Psoas muscle (tissue), 8 donors: Measurements from ENCODE around the gene LDOC1. TPM values are rescaled to one million over a fixed set of nuclear protein-coding genes. Genes with fewer than 3 reads are reported as not detected.
A peak's percentile ranks its signal among the peaks of the same experiment; 100 is the strongest.

Experiments
- ATAC-seq, 4 donors: fragments of 200-7000 bp; cut with Tn5 transposase; one replicate each; pipeline ENCODE4 v1.9.1; 2020; ENCODE audit warnings: moderate library complexity in 3 of 4, mild to moderate bottlenecking in 2 of 4
- DNase-seq, 2 donors: peaks; one replicate each; pipeline ENCODE4 v3.0.0-alpha.2; 2020
- H3K27ac ChIP-seq: fragments of 200-600 bp; one replicate; pipeline ENCODE4 v1.8.0; 2022
- H3K27me3 ChIP-seq, 3 donors: fragments of 200-600 bp in 1 of 3; one replicate each; pipeline versions ENCODE4 v1.6.1 to v1.8.0; 2013 to 2022; ENCODE audit warnings: low read length in 2 of 3, mild to moderate bottlenecking in 2 of 3, moderate library complexity in 1 of 3; ENCODE audit not compliant: insufficient read depth in 3 of 3
- H3K36me3 ChIP-seq, 2 donors: fragments of 200-600 bp in 1 of 2; one replicate each; pipeline versions ENCODE4 v1.6.1 to v1.8.0; 2013 to 2022; ENCODE audit warnings: low read depth in 1 of 2, mild to moderate bottlenecking in 1 of 2, moderate library complexity in 1 of 2; ENCODE audit not compliant: insufficient read depth in 1 of 2
- H3K4me1 ChIP-seq: fragments of 200-600 bp; one replicate; pipeline ENCODE4 v1.8.0; 2022
- H3K4me3 ChIP-seq: fragments of 200-600 bp; one replicate; pipeline ENCODE4 v1.8.0; 2022; ENCODE audit warnings: mild to moderate bottlenecking
- H3K9me3 ChIP-seq: fragments of 200-600 bp; one replicate; pipeline ENCODE4 v1.8.0; 2022
- CTCF ChIP-seq: fragments of 200-600 bp; IDR thresholded peaks from one replicate; pipeline ENCODE4 v1.8.0; 2022; ENCODE audit warnings: antibody characterized with exemption
- WGBS, 3 donors: extraction: QIAGEN DNeasy Blood & Tissue Kit; methylation state at CpG; one replicate each; pipeline versions ENCODE4 v1.1.6 to v1.1.7; 2013; 5-methylcytosine and 5-hydroxymethylcytosine counted together
- intact Hi-C, 2 donors: fragments of 100-400 bp; cut with DNase I; formaldehyde crosslinking; loops; one replicate each; pipeline versions ENCODE4 v1.11.0 to v1.14.2; 2022
- long read RNA-seq, 2 donors: library from polyadenylated mRNA; unstranded; transcript quantifications; one replicate each; pipeline ENCODE4 v2.0.0, GENCODE V29; 2021
- polyA plus RNA-seq, 3 donors: library from polyadenylated mRNA; stranded (reverse); fragments of 200-250 nt; gene quantifications; one replicate each; pipeline ENCODE4 v1.2.3, GENCODE V29; 2013
- total RNA-seq, 4 donors: library from RNA; stranded (reverse); fragmentation: NEBNext Ultra II Directional in 2 of 4; extraction: Animal tissue kit (Norgen Biotek cat#: 25700) in 2 of 4; gene quantifications; one replicate each; pipeline versions ENCODE4 v1.2.1 to v1.2.4, GENCODE V29; 2021 to 2023
- donor health status: healthy with polysubstance abuse.
- donor health status: DM: no; HTN: no; CAD: no; lungs with moderate emphysema.
- donor health status: Bipolar disorder and iron deficiency.
- donor health status: healthy.
- donor health status: DM: yes; HTN: yes; CAD: no.
- donor health status: DM: no; HTN: no; CAD: no.
- donor health status: DM: no; HTN: no; CAD: no.
- donor health status: DM: yes; HTN: yes; CAD: no.

Gene LDOC1
- 1 to 10 TPM; 1.8 to 5.3 (median 2.2) TPM for total RNA-seq
- polyA plus RNA-seq = 1 to 10 TPM; 1.6 to 3.4 (median 2.5) TPM
- long read RNA-seq, donor 1 = 0 reads
- long read RNA-seq, donor 2 = 0 reads

GRCh38 chrX:141176586-141177451, at the start of gene LDOC1:
LDOC1 (minus strand) TSS chrX:141177129; CDS start chrX:141177021, 108 bp downstream.
- H3K27ac ChIP-seq = no peak within 1 kb of the TSS
- DNase-seq (peak; percentile 69 to 80), ATAC-seq (peak; percentile 44 to 77 (median 64))
- H3K9me3 ChIP-seq = no peaks in the 10 kb centered on the region
- no peaks in the 10 kb centered on the region for H3K4me1 ChIP-seq
- intact Hi-C loops = no loop called here
- no peaks in the 10 kb centered on the region for H3K36me3 ChIP-seq
- H3K27me3 ChIP-seq = peaks cover 0 to 11% (median 0%) of the 10 kb centered on the region in 3 donors
- TF ChIP-seq CTCF = no peak
- H3K4me3 ChIP-seq = peak within 1 kb of the TSS; percentile 63
- WGBS, 3 donors = 2 to 28% (median 2%) methylated on average over 39 to 82 of the region's 83 CpGs

- intact Hi-C loops = no loop called here
- WGBS, 3 donors = 88 to 100% (median 91%) methylated on average over 2 of the region's 2 CpGs
- no peak for ATAC-seq
Measured at GRCh38 chrX:141221611-141222010, 44.7 kb upstream of the LDOC1 start.

GRCh38 chrX:141220342-141221008, 43.5 kb upstream of the LDOC1 start:
- WGBS, 3 donors = 20 to 34% (median 33%) methylated on average over 3 of the region's 3 CpGs
- no peaks in the 10 kb centered on the region for H3K27me3 ChIP-seq
- no peaks in the 10 kb centered on the region for H3K36me3 ChIP-seq
- H3K4me3 ChIP-seq = no peak overlapping the region
- no peak for ATAC-seq
- H3K27ac ChIP-seq = no peak overlapping the region
- H3K9me3 ChIP-seq = no peaks in the 10 kb centered on the region
- no peak for TF ChIP-seq CTCF
- intact Hi-C loops = no loop called here
- H3K4me1 ChIP-seq = no peaks in the 10 kb centered on the region
- no peak for DNase-seq

More at GRCh38 chrX:141221611-141222010, 44.7 kb upstream of the LDOC1 start:
- DNase-seq = no peak
- Histone ChIP-seq H3K4me3 (no peak overlapping the region), H3K27me3 (no peaks in the 10 kb centered on the region), H3K9me3 (no peaks in the 10 kb centered on the region), H3K4me1 (no peaks in the 10 kb centered on the region), H3K27ac (no peak overlapping the region), H3K36me3 (no peaks in the 10 kb centered on the region)
- TF ChIP-seq CTCF = no peak

GRCh38 chrX:141214196-141214595, 37.3 kb upstream of the LDOC1 start:
- 50 to 79% (median 64%) methylated on average over 1 of the region's 1 CpG for WGBS, 3 donors
- no peak for TF ChIP-seq CTCF
- no peaks in the 10 kb centered on the region for H3K9me3 ChIP-seq
- H3K27me3 ChIP-seq = no peaks in the 10 kb centered on the region
- H3K27ac ChIP-seq = no peak overlapping the region
- no peak overlapping the region for H3K4me3 ChIP-seq
- ATAC-seq (no peak), DNase-seq (no peak)
- no peaks in the 10 kb centered on the region for H3K36me3 ChIP-seq
- H3K4me1 ChIP-seq = no peaks in the 10 kb centered on the region
- intact Hi-C loops = no loop called here
